H9 (cell line): ENCODE data around the gene FAM193A. TPM values are rescaled to one million over a fixed set of nuclear protein-coding genes. Genes with fewer than 3 reads are reported as not detected.
A peak's percentile ranks its signal among the peaks of the same experiment; 100 is the strongest.

Experiments used
- DNase-seq: peaks from one replicate; pipeline ENCODE4 v3.0.0-alpha.2; 2017
- H2AFZ ChIP-seq: one replicate; pipeline ENCODE4 v1.6.1; 2013; ENCODE audit warnings: mild to moderate bottlenecking, low read length, control low read depth, moderate library complexity
- H2AK5ac ChIP-seq: 2 replicates; pipeline ENCODE4 v1.6.1; 2013; ENCODE audit warnings: low read length, control low read depth, mixed read lengths; ENCODE audit not compliant: insufficient read length
- H2BK120ac ChIP-seq: one replicate; pipeline ENCODE4 v1.6.1; 2013; ENCODE audit warnings: low read depth, mild to moderate bottlenecking, low read length, control low read depth, inconsistent platforms; ENCODE audit not compliant: poor library complexity, severe bottlenecking
- H2BK12ac ChIP-seq: 2 replicates; pipeline ENCODE4 v1.6.1; 2013; ENCODE audit warnings: low read length, control low read depth, mixed read lengths, low read depth; ENCODE audit not compliant: insufficient read length
- H2BK15ac ChIP-seq: 2 replicates; pipeline ENCODE4 v1.6.1; 2013; ENCODE audit warnings: low read depth, low read length, control low read depth
- H2BK20ac ChIP-seq: one replicate; pipeline ENCODE4 v1.6.1; 2013; ENCODE audit warnings: low read depth, mild to moderate bottlenecking, low read length, control low read depth, inconsistent platforms; ENCODE audit not compliant: poor library complexity, severe bottlenecking
- H2BK5ac ChIP-seq: 2 replicates; pipeline ENCODE4 v1.6.1; 2013; ENCODE audit warnings: low read length, control low read depth, mixed read lengths; ENCODE audit not compliant: insufficient read length
- H3K14ac ChIP-seq: 2 replicates; pipeline ENCODE4 v1.6.1; 2013; ENCODE audit warnings: low read length, control low read depth; ENCODE audit not compliant: insufficient read depth
- H3K18ac ChIP-seq: 2 replicates; pipeline ENCODE4 v1.6.1; 2013; ENCODE audit warnings: low read depth, mild to moderate bottlenecking, mixed read lengths, low read length, control low read depth; ENCODE audit not compliant: insufficient read length
- H3K23ac ChIP-seq: 2 replicates; pipeline ENCODE4 v1.6.1; 2013; ENCODE audit warnings: low read length, control low read depth, mixed read lengths, low read depth; ENCODE audit not compliant: insufficient read length
- H3K23me2 ChIP-seq: 2 replicates; pipeline ENCODE4 v1.6.1; 2013; ENCODE audit warnings: low read depth, mild to moderate bottlenecking, mixed read lengths, low read length, control low read depth; ENCODE audit not compliant: insufficient read length, poor library complexity, severe bottlenecking
- H3K27ac ChIP-seq: 2 replicates; pipeline ENCODE4 v1.5.1; 2013; ENCODE audit warnings: low read length, control low read depth, mixed read lengths, low read depth; ENCODE audit not compliant: insufficient read length
- H3K27me3 ChIP-seq: 2 replicates; pipeline ENCODE4 v1.6.1; 2013; ENCODE audit warnings: low read length, control low read depth, inconsistent platforms; ENCODE audit not compliant: insufficient read depth
- H3K4ac ChIP-seq: 2 replicates; pipeline ENCODE4 v1.6.1; 2013; ENCODE audit warnings: low read depth, mild to moderate bottlenecking, control low read depth, inconsistent platforms, low read length, moderate library complexity
- H3K4me1 ChIP-seq: 2 replicates; pipeline ENCODE4 v1.6.1; 2013; ENCODE audit warnings: low read length, control low read depth, inconsistent platforms; ENCODE audit not compliant: insufficient read depth
- H3K4me2 ChIP-seq: 2 replicates; pipeline ENCODE4 v1.6.1; 2013; ENCODE audit warnings: low read length, control low read depth, mixed read lengths; ENCODE audit not compliant: insufficient read length, insufficient read depth
- H3K56ac ChIP-seq: 2 replicates; pipeline ENCODE4 v1.6.1; 2013; ENCODE audit warnings: low read depth, mild to moderate bottlenecking, mixed read lengths, low read length, control low read depth; ENCODE audit not compliant: insufficient read length
- H3K79me1 ChIP-seq: 2 replicates; pipeline ENCODE4 v1.6.1; 2013; ENCODE audit warnings: low read depth, mild to moderate bottlenecking, moderate library complexity, low read length, control low read depth, inconsistent platforms; ENCODE audit not compliant: insufficient read depth, poor library complexity, severe bottlenecking
- H3K79me2 ChIP-seq: 2 replicates; pipeline ENCODE4 v1.6.1; 2013; ENCODE audit warnings: low read length, control low read depth, inconsistent platforms; ENCODE audit not compliant: insufficient read depth
- H3K9ac ChIP-seq: 2 replicates; pipeline ENCODE4 v1.6.1; 2013; ENCODE audit warnings: low read length, control low read depth, mixed read lengths; ENCODE audit not compliant: insufficient read length; ENCODE audit errors: extremely low read depth
- H3K9me3 ChIP-seq: one replicate; pipeline ENCODE4 v1.6.1; 2013; ENCODE audit warnings: low read depth, low read length, inconsistent platforms; ENCODE audit not compliant: control insufficient read depth
- H3T11ph ChIP-seq: one replicate; pipeline ENCODE4 v1.6.1; 2013; ENCODE audit warnings: mild to moderate bottlenecking, low read length, control low read depth, inconsistent platforms
- H4K20me1 ChIP-seq: one replicate; pipeline ENCODE4 v1.6.1; 2013; ENCODE audit not compliant: control insufficient read depth, insufficient read length, insufficient read depth
- H4K5ac ChIP-seq: 2 replicates; pipeline ENCODE4 v1.6.1; 2013; ENCODE audit warnings: low read depth, mild to moderate bottlenecking, mixed read lengths, low read length, control low read depth; ENCODE audit not compliant: insufficient read length
- H4K8ac ChIP-seq: replicated peaks from 2 replicates; pipeline ENCODE4 v1.6.1; 2013; ENCODE audit warnings: low read length, control low read depth, mixed read lengths, low read depth; ENCODE audit not compliant: insufficient read length
- H4K91ac ChIP-seq: 2 replicates; pipeline ENCODE4 v1.6.1; 2013; ENCODE audit warnings: low read depth, mild to moderate bottlenecking, moderate library complexity, mixed read lengths, low read length, control low read depth; ENCODE audit not compliant: insufficient read length
- H3K27ac Mint-ChIP-seq, 3 experiments: 2 replicates in 2 of 3; 3 replicates in 1 of 3; pipeline ENCODE4 v1.8.0; 2020 to 2021; ENCODE audit warnings: mixed read lengths in 3 of 3, mild to moderate bottlenecking in 1 of 3, moderate library complexity in 1 of 3
- H3K27me3 Mint-ChIP-seq: 2 replicates; pipeline ENCODE4 v1.8.0; 2021; ENCODE audit warnings: low read depth, mild to moderate bottlenecking, moderate library complexity, mixed read lengths
- H3K36me3 Mint-ChIP-seq, 3 experiments: 2 replicates in 2 of 3; 3 replicates in 1 of 3; pipeline ENCODE4 v1.8.0; 2020 to 2021; ENCODE audit warnings: low read depth in 3 of 3, mixed read lengths in 3 of 3; ENCODE audit not compliant: insufficient read depth in 1 of 3
- H3K4me1 Mint-ChIP-seq, 2 experiments: 2 replicates each; pipeline ENCODE4 v1.8.0; 2020; ENCODE audit warnings: mixed read lengths in 2 of 2
- H3K4me3 Mint-ChIP-seq, 2 experiments: 2 replicates in 1 of 2; 3 replicates in 1 of 2; pipeline ENCODE4 v1.8.0; 2020 to 2021; ENCODE audit warnings: mild to moderate bottlenecking in 2 of 2, mixed read lengths in 2 of 2, moderate library complexity in 1 of 2
- H3K9me3 Mint-ChIP-seq, 2 experiments: 2 replicates in 1 of 2; 3 replicates in 1 of 2; pipeline ENCODE4 v1.8.0; 2020; ENCODE audit warnings: mild to moderate bottlenecking in 2 of 2, mixed read lengths in 2 of 2, moderate library complexity in 1 of 2
- CTCF ChIP-seq: fragments of 200-600 bp; sonication (generic); conservative IDR thresholded peaks from 3 replicates; pipeline ENCODE4 v1.8.0; 2021; ENCODE audit warnings: antibody characterized with exemption, mild to moderate bottlenecking
- WGBS: extraction: QIAGEN DNeasy Blood & Tissue Kit; methylation state at CpG from one replicate; pipeline ENCODE4 v1.1.7; 2013; ENCODE audit warnings: missing lambda C conversion rate, low lambda C conversion rate, mixed read lengths; ENCODE audit not compliant: insufficient read length; ENCODE audit errors: extremely low coverage; 5-methylcytosine and 5-hydroxymethylcytosine counted together
- total RNA-seq: library from RNA; stranded (reverse); gene quantifications from 2 replicates; pipeline ENCODE4 v1.2.1, GENCODE V29; 2021

FAM193A gene
- total RNA-seq, 1 experiment from 2014 or later = 36.9 TPM

GRCh38 chr4:2595952-2596552 lies 59.6 kb downstream of the FAM193A start:
- TF ChIP-seq CTCF = no peak
- Histone ChIP-seq H3K23me2 (no peaks in the 10 kb centered on the region), H3K56ac (no peak overlapping the region), H2BK5ac (no peak overlapping the region), H3K14ac (peak overlapping the region; percentile 27; the same call in 1 of the 2 replicates), H3K4me2 (no peak overlapping the region), H4K91ac (no peak overlapping the region), H3T11ph (no peak overlapping the region), H3K27me3 (no peaks in the 10 kb centered on the region), H3K27ac (peak overlapping the region; percentile 87), H3K4ac (no peak overlapping the region), H3K79me2 (peaks cover 33% of the 10 kb centered on the region; the same call in 1 of the 2 replicates), H3K9me3 (no peaks in the 10 kb centered on the region), H3K79me1 (peaks cover 8% of the 10 kb centered on the region), H2AK5ac (no peak overlapping the region), H4K20me1 (peaks cover 5% of the 10 kb centered on the region), H4K8ac (no peak overlapping the region), H2BK12ac (no peak overlapping the region), H2BK15ac (no peak overlapping the region), H3K9ac (no peak overlapping the region), H2BK120ac (no peak overlapping the region), H4K5ac (no peak overlapping the region), H3K4me1 (peaks cover 18% of the 10 kb centered on the region), H2BK20ac (no peak overlapping the region), H3K23ac (no peak overlapping the region), H2AFZ (no peak overlapping the region), H3K18ac (no peak overlapping the region)
- Mint-ChIP-seq H3K4me3 (no peak overlapping the region; a peak in 1 of 5 replicates), H3K36me3 (peaks cover 14 to 29% (median 15%) of the 10 kb centered on the region in 3 experiments; a peak in 6 of 7 replicates), H3K27me3 (no peaks in the 10 kb centered on the region), H3K9me3 (no peaks in the 10 kb centered on the region), H3K27ac (peak overlapping the region; percentile 17 to 95 (median 95); a peak in 6 of 7 replicates), H3K4me1 (peaks cover 71 to 77% of the 10 kb centered on the region in 2 experiments)
- no peak for DNase-seq
- no CpG with 5 or more reads among the region's 11 CpGs for WGBS
